Measurements from ENCODE around the gene DOK4. TPM values are rescaled to one million over a fixed set of nuclear protein-coding genes. Genes with fewer than 3 reads are reported as not detected.

The DOK4 gene
- total RNA-seq, 1 donor from 2014 or later: 23.4 TPM

DNA sequence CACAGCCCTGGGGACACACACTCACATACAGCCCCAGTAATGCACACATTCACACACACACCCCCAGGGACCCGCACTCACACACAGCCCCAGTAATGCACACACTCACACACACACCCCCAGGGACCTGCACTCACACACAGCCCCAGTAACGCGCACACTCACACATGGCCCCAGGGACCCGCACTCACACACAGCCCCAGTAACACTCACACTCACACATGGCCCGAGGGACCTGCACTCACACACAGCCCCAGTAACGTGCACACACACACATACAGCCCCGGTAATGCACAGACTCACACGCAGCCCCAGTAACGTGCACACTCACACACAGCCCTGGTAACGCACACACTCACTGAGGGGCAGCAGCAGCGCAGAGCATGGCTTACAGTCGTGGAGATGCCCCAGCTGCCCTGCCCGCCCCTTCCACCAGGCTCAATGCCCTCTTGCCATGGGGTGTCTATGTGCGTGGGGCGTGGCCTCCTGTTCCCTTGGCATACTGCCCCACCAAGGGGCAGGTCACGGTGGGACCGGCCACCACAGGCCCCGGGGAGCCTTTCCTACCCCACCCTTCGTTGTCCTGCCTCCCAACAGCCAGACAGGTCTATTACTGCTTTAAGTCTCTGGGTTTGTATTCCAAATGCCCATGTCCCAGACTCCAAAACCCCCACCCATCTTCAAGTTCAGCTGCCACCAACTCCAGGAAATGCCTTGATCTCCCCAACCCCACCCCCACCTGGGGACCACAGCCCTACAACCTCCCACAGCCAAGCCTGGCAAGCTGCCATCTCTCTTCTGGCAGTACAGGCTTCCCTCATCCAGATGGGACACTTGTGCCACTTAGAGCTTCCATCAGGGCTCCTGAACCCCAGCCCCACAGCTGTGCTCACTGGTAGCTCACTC, 47.4 kb upstream of the DOK4 start:
- DNase-seq: no peak
- peaks cover 22% of the 10 kb centered on the region for H3K4me1 Mint-ChIP-seq (ENCODE audit: low read depth, unreplicated experiment)
- no peaks in the 10 kb centered on the region for H3K36me3 Mint-ChIP-seq (ENCODE audit: unreplicated experiment)
- H3K9me3 Mint-ChIP-seq (ENCODE audit: unreplicated experiment): peaks cover 23% of the 10 kb centered on the region
- TF ChIP-seq, protein P1, sequence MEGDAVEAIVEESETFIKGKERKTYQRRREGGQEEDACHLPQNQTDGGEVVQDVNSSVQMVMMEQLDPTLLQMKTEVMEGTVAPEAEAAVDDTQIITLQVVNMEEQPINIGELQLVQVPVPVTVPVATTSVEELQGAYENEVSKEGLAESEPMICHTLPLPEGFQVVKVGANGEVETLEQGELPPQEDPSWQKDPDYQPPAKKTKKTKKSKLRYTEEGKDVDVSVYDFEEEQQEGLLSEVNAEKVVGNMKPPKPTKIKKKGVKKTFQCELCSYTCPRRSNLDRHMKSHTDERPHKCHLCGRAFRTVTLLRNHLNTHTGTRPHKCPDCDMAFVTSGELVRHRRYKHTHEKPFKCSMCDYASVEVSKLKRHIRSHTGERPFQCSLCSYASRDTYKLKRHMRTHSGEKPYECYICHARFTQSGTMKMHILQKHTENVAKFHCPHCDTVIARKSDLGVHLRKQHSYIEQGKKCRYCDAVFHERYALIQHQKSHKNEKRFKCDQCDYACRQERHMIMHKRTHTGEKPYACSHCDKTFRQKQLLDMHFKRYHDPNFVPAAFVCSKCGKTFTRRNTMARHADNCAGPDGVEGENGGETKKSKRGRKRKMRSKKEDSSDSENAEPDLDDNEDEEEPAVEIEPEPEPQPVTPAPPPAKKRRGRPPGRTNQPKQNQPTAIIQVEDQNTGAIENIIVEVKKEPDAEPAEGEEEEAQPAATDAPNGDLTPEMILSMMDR (IDR thresholded peaks at IDR 0.05; ENCODE audit: partially characterized antibody, unreplicated experiment): no peak
- peaks cover 33% of the 10 kb centered on the region for H3K27me3 Mint-ChIP-seq (ENCODE audit: unreplicated experiment)
- peak overlapping the region; percentile 16 for H3K4me3 Mint-ChIP-seq (ENCODE audit: unreplicated experiment)
- no peak overlapping the region for H3K27ac Mint-ChIP-seq (ENCODE audit: unreplicated experiment)

GRCh38 chr16:57532266-57532625, 46.0 kb upstream of the DOK4 start:
- peaks cover 19% of the 10 kb centered on the region for H3K4me1 Mint-ChIP-seq (ENCODE audit: low read depth, unreplicated experiment)
- peaks cover 31% of the 10 kb centered on the region for H3K27me3 Mint-ChIP-seq (ENCODE audit: unreplicated experiment)
- TF ChIP-seq, protein P1 (IDR thresholded peaks at IDR 0.05; ENCODE audit: partially characterized antibody, unreplicated experiment): no peak
- DNase-seq: no peak
- peaks cover 23% of the 10 kb centered on the region for H3K9me3 Mint-ChIP-seq (ENCODE audit: unreplicated experiment)
- peak overlapping the region; percentile 69 for H3K4me3 Mint-ChIP-seq (ENCODE audit: unreplicated experiment)
- H3K27ac Mint-ChIP-seq (ENCODE audit: unreplicated experiment): peak overlapping the region; percentile 80
- H3K36me3 Mint-ChIP-seq (ENCODE audit: unreplicated experiment): no peaks in the 10 kb centered on the region

- H3K36me3 Mint-ChIP-seq (ENCODE audit: unreplicated experiment): no peaks in the 10 kb centered on the region
- no peak for DNase-seq
- H3K27ac Mint-ChIP-seq (ENCODE audit: unreplicated experiment): no peak overlapping the region
- H3K9me3 Mint-ChIP-seq (ENCODE audit: unreplicated experiment): peaks cover 23% of the 10 kb centered on the region
- H3K27me3 Mint-ChIP-seq (ENCODE audit: unreplicated experiment): peaks cover 31% of the 10 kb centered on the region
- peaks cover 19% of the 10 kb centered on the region for H3K4me1 Mint-ChIP-seq (ENCODE audit: low read depth, unreplicated experiment)
- TF ChIP-seq, protein P1 (IDR thresholded peaks at IDR 0.05; ENCODE audit: partially characterized antibody, unreplicated experiment): no peak
- H3K4me3 Mint-ChIP-seq (ENCODE audit: unreplicated experiment): no peak overlapping the region
These were observed 45.5 kb upstream of the DOK4 start for GRCh38 chr16:57531635-57532265.

DNA sequence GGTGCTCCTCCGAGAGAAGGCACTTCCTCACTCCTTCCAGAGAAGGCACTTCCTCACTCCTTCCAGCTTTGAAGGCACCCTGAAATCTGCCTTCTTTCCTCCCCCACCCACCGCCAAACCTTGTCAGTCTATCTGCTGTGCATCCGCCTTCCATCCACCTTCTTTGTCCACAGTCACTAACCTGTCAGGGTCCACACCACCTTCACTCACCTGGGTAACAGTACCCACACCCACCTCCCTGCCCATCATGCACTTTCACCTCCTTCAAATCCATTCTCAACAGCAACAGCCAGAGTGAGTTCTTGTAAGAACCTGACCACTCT, 44.9 kb upstream of the DOK4 start:
- H3K27me3 Mint-ChIP-seq (ENCODE audit: unreplicated experiment): peaks cover 31% of the 10 kb centered on the region
- H3K4me1 Mint-ChIP-seq (ENCODE audit: low read depth, unreplicated experiment): peaks cover 19% of the 10 kb centered on the region
- H3K4me3 Mint-ChIP-seq (ENCODE audit: unreplicated experiment): no peak overlapping the region
- TF ChIP-seq, protein P1 (IDR thresholded peaks at IDR 0.05; ENCODE audit: partially characterized antibody, unreplicated experiment): no peak
- no peak overlapping the region for H3K27ac Mint-ChIP-seq (ENCODE audit: unreplicated experiment)
- DNase-seq: no peak
- peaks cover 23% of the 10 kb centered on the region for H3K9me3 Mint-ChIP-seq (ENCODE audit: unreplicated experiment)
- H3K36me3 Mint-ChIP-seq (ENCODE audit: unreplicated experiment): no peaks in the 10 kb centered on the region

Data from glutamatergic neuron (in vitro differentiated cells).